ENCODE measurements around the gene RNF133.

Gene RNF133

DNA sequence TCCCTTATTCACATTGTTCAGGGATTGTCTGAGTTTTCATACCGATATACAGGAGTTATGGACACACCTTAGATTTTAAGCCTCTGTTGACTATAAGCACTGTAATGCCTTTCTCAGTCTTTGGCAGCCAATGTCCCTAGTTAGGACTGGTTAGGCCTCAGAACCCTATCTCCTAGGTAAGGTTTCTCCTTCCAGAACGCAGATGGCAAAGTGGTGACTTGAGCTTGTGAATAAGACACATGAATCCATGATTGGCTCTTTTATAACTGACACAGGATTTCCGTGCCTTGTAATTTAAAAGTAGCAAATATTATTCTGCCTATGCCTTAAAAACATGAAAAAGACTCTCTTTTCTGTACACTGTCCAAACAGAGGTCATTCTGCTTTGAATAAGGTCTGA, 16.3 kb upstream of the RNF133 start:
- no peak for DNase-seq (ENCODE audit: low read depth)
- no peak overlapping the region for H3K4me3 ChIP-seq (ENCODE audit: control insufficient read depth, low read depth, low read length)
- TF ChIP-seq, protein P1, sequence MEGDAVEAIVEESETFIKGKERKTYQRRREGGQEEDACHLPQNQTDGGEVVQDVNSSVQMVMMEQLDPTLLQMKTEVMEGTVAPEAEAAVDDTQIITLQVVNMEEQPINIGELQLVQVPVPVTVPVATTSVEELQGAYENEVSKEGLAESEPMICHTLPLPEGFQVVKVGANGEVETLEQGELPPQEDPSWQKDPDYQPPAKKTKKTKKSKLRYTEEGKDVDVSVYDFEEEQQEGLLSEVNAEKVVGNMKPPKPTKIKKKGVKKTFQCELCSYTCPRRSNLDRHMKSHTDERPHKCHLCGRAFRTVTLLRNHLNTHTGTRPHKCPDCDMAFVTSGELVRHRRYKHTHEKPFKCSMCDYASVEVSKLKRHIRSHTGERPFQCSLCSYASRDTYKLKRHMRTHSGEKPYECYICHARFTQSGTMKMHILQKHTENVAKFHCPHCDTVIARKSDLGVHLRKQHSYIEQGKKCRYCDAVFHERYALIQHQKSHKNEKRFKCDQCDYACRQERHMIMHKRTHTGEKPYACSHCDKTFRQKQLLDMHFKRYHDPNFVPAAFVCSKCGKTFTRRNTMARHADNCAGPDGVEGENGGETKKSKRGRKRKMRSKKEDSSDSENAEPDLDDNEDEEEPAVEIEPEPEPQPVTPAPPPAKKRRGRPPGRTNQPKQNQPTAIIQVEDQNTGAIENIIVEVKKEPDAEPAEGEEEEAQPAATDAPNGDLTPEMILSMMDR (conservative IDR thresholded peaks at IDR 0.05; ENCODE audit: control insufficient read depth, insufficient read depth, low read depth, low read length), result no peak

DNA sequence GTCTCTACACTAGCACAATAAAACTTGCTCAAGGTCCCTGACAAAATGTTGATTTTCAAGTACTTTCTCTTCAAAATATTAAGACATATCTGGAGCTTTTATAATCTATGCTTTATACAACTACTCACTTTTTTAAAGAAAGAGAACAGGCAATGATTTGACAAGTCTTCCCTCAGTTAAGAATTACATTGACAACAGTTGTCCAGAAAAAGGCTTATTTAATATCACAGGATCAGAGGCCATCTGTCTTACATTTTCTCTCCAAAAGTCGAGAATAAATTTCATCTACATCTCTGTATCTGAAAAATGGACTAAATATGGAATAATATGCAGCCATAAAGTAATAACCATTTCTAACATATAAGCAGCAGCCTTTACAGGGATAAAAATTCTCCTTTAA, 12.0 kb upstream of the RNF133 start:
- no peak overlapping the region for H3K4me3 ChIP-seq (ENCODE audit: control insufficient read depth, low read depth, low read length)
- no peak for DNase-seq (ENCODE audit: low read depth)
- TF ChIP-seq, protein P1 (conservative IDR thresholded peaks at IDR 0.05; ENCODE audit: control insufficient read depth, insufficient read depth, low read depth, low read length), result no peak

DNA sequence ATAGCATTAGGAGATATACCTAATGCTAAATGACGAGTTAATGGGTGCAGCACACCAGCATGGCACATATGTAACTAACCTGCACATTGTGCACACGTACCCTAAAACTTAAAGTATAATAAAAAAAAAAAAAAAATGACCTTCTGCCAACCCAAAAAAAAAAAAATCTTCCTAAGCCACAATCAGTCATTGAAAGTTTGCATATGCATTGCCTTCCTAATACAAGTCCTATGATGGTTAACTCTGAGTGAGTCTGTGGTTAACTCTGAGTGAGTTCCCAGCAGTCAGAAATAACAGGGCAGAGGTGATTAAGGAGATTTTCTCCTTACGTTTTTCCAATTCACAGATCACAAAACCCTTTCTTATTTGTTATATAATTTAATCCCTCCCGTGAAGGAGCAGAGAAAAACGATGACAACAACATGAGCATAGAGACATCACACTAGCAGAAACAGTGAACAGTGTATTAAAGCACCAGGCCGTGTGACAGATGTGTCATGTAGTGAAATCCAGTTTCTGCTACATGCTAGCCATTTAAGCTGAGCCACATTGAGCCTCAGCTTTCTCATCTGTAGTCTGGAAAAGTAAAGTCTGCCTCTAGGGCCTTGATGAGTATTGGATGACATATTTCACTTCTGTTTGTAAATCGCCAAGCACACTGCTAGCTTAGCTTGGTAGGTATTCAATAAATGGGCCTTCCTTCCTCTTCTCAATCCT, 11.2 kb upstream of the RNF133 start:
- H3K4me3 ChIP-seq (ENCODE audit: control insufficient read depth, low read depth, low read length), result no peak overlapping the region
- no peak for DNase-seq (ENCODE audit: low read depth)
- TF ChIP-seq, protein P1 (conservative IDR thresholded peaks at IDR 0.05; ENCODE audit: control insufficient read depth, insufficient read depth, low read depth, low read length), result no peak

DNA sequence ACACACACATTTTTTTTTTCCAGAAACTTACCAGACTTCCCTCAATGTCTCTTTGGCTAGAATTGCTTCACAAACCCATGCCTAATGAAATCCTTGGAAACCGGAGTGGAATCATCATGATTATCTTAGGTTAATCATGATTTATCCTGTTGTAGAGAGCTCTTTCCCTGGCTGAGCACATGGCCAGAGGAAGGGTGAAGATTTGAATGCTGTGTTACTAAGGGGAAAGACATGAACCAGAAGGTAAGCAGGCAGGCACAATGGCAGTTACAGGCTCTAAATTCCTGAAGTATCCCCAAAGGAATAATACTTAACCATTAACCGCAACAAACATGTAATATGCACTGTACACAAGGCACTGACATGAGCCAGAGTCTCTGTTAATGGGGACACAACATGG, 7.9 kb upstream of the RNF133 start:
- H3K4me3 ChIP-seq (ENCODE audit: control insufficient read depth, low read depth, low read length), result no peak overlapping the region
- DNase-seq (ENCODE audit: low read depth), result no peak
- TF ChIP-seq, protein P1 (conservative IDR thresholded peaks at IDR 0.05; ENCODE audit: control insufficient read depth, insufficient read depth, low read depth, low read length), result no peak

DNA sequence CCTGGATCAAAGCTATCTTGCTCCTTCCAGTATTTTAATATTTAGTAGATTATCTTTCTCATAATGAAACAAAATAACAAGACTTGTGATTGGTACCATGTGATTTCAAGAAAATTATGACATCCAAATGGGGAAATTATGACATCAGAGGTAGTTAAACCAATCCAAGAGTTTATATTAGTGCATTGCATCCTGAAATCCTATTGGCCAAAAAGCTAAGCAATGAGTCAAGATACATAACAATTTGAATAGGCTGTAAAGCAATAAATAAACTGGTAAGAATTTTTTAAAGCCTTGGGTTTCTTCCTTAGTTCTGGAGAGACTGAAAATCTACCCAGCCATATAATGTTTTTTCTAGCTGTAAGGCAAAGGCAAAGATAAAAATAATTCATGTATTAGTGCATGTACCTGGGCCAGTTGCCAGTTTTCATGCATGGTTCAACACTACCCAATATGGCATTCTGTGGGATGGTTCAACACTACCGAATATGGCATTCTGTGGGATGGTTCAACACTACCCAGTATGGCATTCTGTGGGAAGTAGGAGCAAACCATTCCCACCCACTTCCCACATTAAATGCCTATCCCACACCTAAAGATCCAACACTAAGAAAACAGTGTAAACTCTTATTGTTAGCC, 4.1 kb upstream of the RNF133 start, which contains the start of gene RNF148:
RNF148 (minus strand) TSS at position 51 of the 639 bp plus-strand sequence. CDS start 172 bp downstream, outside the sequence.
- no peak for DNase-seq (ENCODE audit: low read depth)
- no peak within 1 kb of the TSS for H3K4me3 ChIP-seq (ENCODE audit: control insufficient read depth, low read depth, low read length)
- TF ChIP-seq, protein P1 (conservative IDR thresholded peaks at IDR 0.05; ENCODE audit: control insufficient read depth, insufficient read depth, low read depth, low read length), result no peak

DNA sequence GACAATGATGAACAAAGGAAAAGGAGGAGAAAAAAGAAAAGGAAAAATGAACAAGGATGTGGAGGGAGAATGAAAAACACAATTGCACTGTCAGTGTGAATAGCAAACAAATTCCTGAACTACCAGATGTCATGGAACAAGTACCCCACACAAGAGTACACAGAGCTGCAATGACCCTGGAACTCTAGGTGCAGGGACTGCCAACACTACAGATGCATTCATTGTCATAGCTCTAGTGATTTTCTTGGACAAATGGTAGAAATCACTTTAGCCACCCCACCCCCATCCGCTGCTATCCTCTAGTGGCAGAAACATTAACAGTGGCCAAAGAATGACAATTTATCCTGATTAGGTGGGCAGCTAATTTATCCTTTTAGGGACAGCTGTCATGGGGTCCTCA, 3.1 kb downstream of the RNF133 start:
- TF ChIP-seq, protein P1 (conservative IDR thresholded peaks at IDR 0.05; ENCODE audit: control insufficient read depth, insufficient read depth, low read depth, low read length), result no peak
- DNase-seq (ENCODE audit: low read depth), result no peak

More for the DNA sequence above, 3.1 kb downstream of the RNF133 start:
- no peak overlapping the region for H3K4me3 ChIP-seq (ENCODE audit: control insufficient read depth, low read depth, low read length)

Measured in fibroblast of mammary gland (primary cell).